ENCODE data around the gene CHCHD1.
"Not testable (repeated sequence)": the region's sequence is repeated elsewhere in the genome, so short reads cannot be mapped to it uniquely, and the experiment has no call there.

CHCHD1 gene

GRCh38 chr10:73781879-73782748, at the start of gene CHCHD1:
CHCHD1 (plus strand) TSS chr10:73782048; CDS start chr10:73782076, 28 bp downstream.
- Histone ChIP-seq H3K9ac (ENCODE audit: low read depth, low read length) (peak within 1 kb of the TSS; percentile 95), H3K9me3 (ENCODE audit: control insufficient read depth, insufficient read depth, low read length) (no peaks in the 10 kb centered on the region), H3K4me1 (ENCODE audit: insufficient read depth, low read length) (0 out of 2 replicates have a peak, but pooled peaks cover 4% of the 10 kb centered on the region), H3K36me3 (ENCODE audit: insufficient read depth, low read length) (peaks cover 8% of the 10 kb centered on the region; the same call in 1 of the 2 replicates)

GRCh38 chr10:73732426-73732825, 49.4 kb upstream of the CHCHD1 start:
- H3K36me3 ChIP-seq (ENCODE audit: insufficient read depth, low read length), result no peaks in the 10 kb centered on the region
- no peak overlapping the region for H3K9ac ChIP-seq (ENCODE audit: low read depth, low read length)
- no peaks in the 10 kb centered on the region for H3K4me1 ChIP-seq (ENCODE audit: insufficient read depth, low read length)
- H3K9me3 ChIP-seq (ENCODE audit: control insufficient read depth, insufficient read depth, low read length), result no peaks in the 10 kb centered on the region

GRCh38 chr10:73732931-73733623, 48.8 kb upstream of the CHCHD1 start:
- peak overlapping the region; percentile 6; the same call in 1 of the 2 replicates for H3K9ac ChIP-seq (ENCODE audit: low read depth, low read length)
- no peaks in the 10 kb centered on the region for H3K9me3 ChIP-seq (ENCODE audit: control insufficient read depth, insufficient read depth, low read length)
- H3K36me3 ChIP-seq (ENCODE audit: insufficient read depth, low read length), result no peaks in the 10 kb centered on the region
- no peaks in the 10 kb centered on the region for H3K4me1 ChIP-seq (ENCODE audit: insufficient read depth, low read length)

GRCh38 chr10:73734028-73734720, 47.7 kb upstream of the CHCHD1 start:
- Histone ChIP-seq H3K4me1 (ENCODE audit: insufficient read depth, low read length) (no peaks in the 10 kb centered on the region), H3K9ac (ENCODE audit: low read depth, low read length) (no peak overlapping the region), H3K9me3 (ENCODE audit: control insufficient read depth, insufficient read depth, low read length) (no peaks in the 10 kb centered on the region), H3K36me3 (ENCODE audit: insufficient read depth, low read length) (no peaks in the 10 kb centered on the region)

- no peaks in the 10 kb centered on the region for H3K9me3 ChIP-seq (ENCODE audit: control insufficient read depth, insufficient read depth, low read length)
- H3K4me1 ChIP-seq (ENCODE audit: insufficient read depth, low read length), result no peaks in the 10 kb centered on the region
- H3K36me3 ChIP-seq (ENCODE audit: insufficient read depth, low read length), result no peaks in the 10 kb centered on the region
- H3K9ac ChIP-seq (ENCODE audit: low read depth, low read length), result no peak overlapping the region
Measured at GRCh38 chr10:73734796-73735305, 47.0 kb upstream of the CHCHD1 start.

- peaks cover 18% of the 10 kb centered on the region for H3K4me1 ChIP-seq (ENCODE audit: insufficient read depth, low read length)
- H3K36me3 ChIP-seq (ENCODE audit: insufficient read depth, low read length); H3K9me3 ChIP-seq (ENCODE audit: control insufficient read depth, insufficient read depth, low read length); H3K9ac ChIP-seq (ENCODE audit: low read depth, low read length): not testable (repeated sequence)
Measured at GRCh38 chr10:73740501-73741254, 41.2 kb upstream of the CHCHD1 start.

GRCh38 chr10:73742454-73742734, 39.5 kb upstream of the CHCHD1 start:
- peaks cover 18% of the 10 kb centered on the region for H3K4me1 ChIP-seq (ENCODE audit: insufficient read depth, low read length)
- H3K9me3 ChIP-seq (ENCODE audit: control insufficient read depth, insufficient read depth, low read length), result no peaks in the 10 kb centered on the region
- peaks cover 6% of the 10 kb centered on the region; the same call in 1 of the 2 replicates for H3K36me3 ChIP-seq (ENCODE audit: insufficient read depth, low read length)
- H3K9ac ChIP-seq (ENCODE audit: low read depth, low read length), result no peak overlapping the region

- H3K9ac ChIP-seq (ENCODE audit: low read depth, low read length), result peak overlapping the region; percentile 92
- no peaks in the 10 kb centered on the region for H3K9me3 ChIP-seq (ENCODE audit: control insufficient read depth, insufficient read depth, low read length)
- peaks cover 6% of the 10 kb centered on the region; the same call in 1 of the 2 replicates for H3K36me3 ChIP-seq (ENCODE audit: insufficient read depth, low read length)
- peaks cover 18% of the 10 kb centered on the region for H3K4me1 ChIP-seq (ENCODE audit: insufficient read depth, low read length)
Measured at GRCh38 chr10:73743327-73743904, 38.4 kb upstream of the CHCHD1 start.

- H3K9me3 ChIP-seq (ENCODE audit: control insufficient read depth, insufficient read depth, low read length), result no peaks in the 10 kb centered on the region
- H3K4me1 ChIP-seq (ENCODE audit: insufficient read depth, low read length), result peaks cover 18% of the 10 kb centered on the region
- peaks cover 6% of the 10 kb centered on the region; the same call in 1 of the 2 replicates for H3K36me3 ChIP-seq (ENCODE audit: insufficient read depth, low read length)
- peak within 1 kb of the TSS; percentile 92 for H3K9ac ChIP-seq (ENCODE audit: low read depth, low read length)
Measured at GRCh38 chr10:73743905-73744663, 37.8 kb upstream of the CHCHD1 start, which contains the start of gene SEC24C. SEC24C (plus strand) TSS chr10:73744372; CDS start chr10:73746833, 2,461 bp downstream.

GRCh38 chr10:73744664-73744975, 37.2 kb upstream of the CHCHD1 start:
- peaks cover 6% of the 10 kb centered on the region; the same call in 1 of the 2 replicates for H3K36me3 ChIP-seq (ENCODE audit: insufficient read depth, low read length)

GRCh38 chr10:73746721-73747120, 35.1 kb upstream of the CHCHD1 start:
- peaks cover 16% of the 10 kb centered on the region for H3K4me1 ChIP-seq (ENCODE audit: insufficient read depth, low read length)
- H3K9me3 ChIP-seq (ENCODE audit: control insufficient read depth, insufficient read depth, low read length), result no peaks in the 10 kb centered on the region
- no peak overlapping the region for H3K9ac ChIP-seq (ENCODE audit: low read depth, low read length)
- peaks cover 10% of the 10 kb centered on the region; the same call in 1 of the 2 replicates for H3K36me3 ChIP-seq (ENCODE audit: insufficient read depth, low read length)

More at GRCh38 chr10:73744664-73744975, 37.2 kb upstream of the CHCHD1 start:
- H3K4me1 ChIP-seq (ENCODE audit: insufficient read depth, low read length), result peaks cover 18% of the 10 kb centered on the region
- no peaks in the 10 kb centered on the region for H3K9me3 ChIP-seq (ENCODE audit: control insufficient read depth, insufficient read depth, low read length)
- H3K9ac ChIP-seq (ENCODE audit: low read depth, low read length), result peak overlapping the region; percentile 92

- H3K4me1 ChIP-seq (ENCODE audit: insufficient read depth, low read length), result no peaks in the 10 kb centered on the region
- H3K9ac ChIP-seq (ENCODE audit: low read depth, low read length), result no peak overlapping the region
- peaks cover 14% of the 10 kb centered on the region; the same call in 1 of the 2 replicates for H3K36me3 ChIP-seq (ENCODE audit: insufficient read depth, low read length)
- no peaks in the 10 kb centered on the region for H3K9me3 ChIP-seq (ENCODE audit: control insufficient read depth, insufficient read depth, low read length)
Measured at GRCh38 chr10:73750819-73751218, 31.0 kb upstream of the CHCHD1 start.

- peaks cover 14% of the 10 kb centered on the region for H3K36me3 ChIP-seq (ENCODE audit: insufficient read depth, low read length)
- H3K9me3 ChIP-seq (ENCODE audit: control insufficient read depth, insufficient read depth, low read length), result no peaks in the 10 kb centered on the region
- no peak overlapping the region for H3K9ac ChIP-seq (ENCODE audit: low read depth, low read length)
- no peaks in the 10 kb centered on the region for H3K4me1 ChIP-seq (ENCODE audit: insufficient read depth, low read length)
Measured at GRCh38 chr10:73756183-73756582, 25.7 kb upstream of the CHCHD1 start.
